Naive thymus-derived CD8-positive, alpha-beta T cell (primary cell): ENCODE results near the gene AMBRA1. TPM values are rescaled to one million over a fixed set of nuclear protein-coding genes. Genes with fewer than 3 reads are reported as not detected.

Experiments used
- ATAC-seq, 2 donors: fragments of 150-1000 bp; cut with Tn5 transposase in 1 of 2; sonication (Bioruptor Pico), chemical (Tn5 transposase) in 1 of 2; 1 replicate in 1 of 2; 2 replicates in 1 of 2; pipeline ENCODE4 v1.10.0; 2021; ENCODE audit warnings: mild to moderate bottlenecking in 2 of 2, moderate library complexity in 2 of 2
- POLR2A ChIA-PET: fragments of 350-600 bp; sonication (Branson Sonifier 250); formaldehyde crosslinking; loops from one replicate; lab custom pipeline; 2021; ENCODE audit warnings: antibody characterized with exemption; lab: Charles Lee
- DNase-seq, 10 donors: peaks; one replicate each; pipeline versions ENCODE4 v3.0.0 to v3.0.0-alpha.2; 2020 to 2022
- H3K27ac Mint-ChIP-seq, 10 donors: one replicate each; pipeline ENCODE4 v1.8.0; 2020 to 2022; ENCODE audit warnings: mild to moderate bottlenecking in 10 of 10, mixed read lengths in 10 of 10, moderate library complexity in 4 of 10, inconsistent platforms in 1 of 10
- H3K27me3 Mint-ChIP-seq, 5 donors: one replicate each; pipeline ENCODE4 v1.8.0; 2021 to 2022; ENCODE audit warnings: mixed read lengths in 5 of 5
- H3K36me3 Mint-ChIP-seq, 3 donors: one replicate each; pipeline ENCODE4 v1.8.0; 2020 to 2022; ENCODE audit warnings: mixed read lengths in 3 of 3, mild to moderate bottlenecking in 2 of 3, inconsistent platforms in 1 of 3
- H3K4me1 Mint-ChIP-seq, 4 donors: one replicate each; pipeline ENCODE4 v1.8.0; 2021 to 2022; ENCODE audit warnings: mixed read lengths in 4 of 4
- H3K4me3 Mint-ChIP-seq, 10 donors: one replicate each; pipeline ENCODE4 v1.8.0; 2020 to 2022; ENCODE audit warnings: mild to moderate bottlenecking in 10 of 10, mixed read lengths in 10 of 10, moderate library complexity in 6 of 10, inconsistent platforms in 1 of 10
- H3K9me3 Mint-ChIP-seq, 9 donors: one replicate each; pipeline ENCODE4 v1.8.0; 2020 to 2022; ENCODE audit warnings: mixed read lengths in 9 of 9, mild to moderate bottlenecking in 3 of 9, inconsistent platforms in 1 of 9, moderate library complexity in 1 of 9
- polyA plus RNA-seq, 3 donors: library from polyadenylated mRNA; unstranded; fragments of 300-500 nt; fragmentation: Illumina TruSeq; gene quantifications; one replicate each; pipeline ENCODE4 v1.2.3, GENCODE V29; 2021
- total RNA-seq, 8 experiments: library from RNA in 2 of 8; stranded (reverse) in 2 of 8; gene quantifications; one replicate each; pipeline ENCODE4 v1.2.3 and lab custom pipeline; 2021 to 2026

Gene AMBRA1
- total and polyA plus RNA-seq, 5 experiments from 2014 or later = 6.1 to 38.8 (median 16.3) TPM

DNA sequence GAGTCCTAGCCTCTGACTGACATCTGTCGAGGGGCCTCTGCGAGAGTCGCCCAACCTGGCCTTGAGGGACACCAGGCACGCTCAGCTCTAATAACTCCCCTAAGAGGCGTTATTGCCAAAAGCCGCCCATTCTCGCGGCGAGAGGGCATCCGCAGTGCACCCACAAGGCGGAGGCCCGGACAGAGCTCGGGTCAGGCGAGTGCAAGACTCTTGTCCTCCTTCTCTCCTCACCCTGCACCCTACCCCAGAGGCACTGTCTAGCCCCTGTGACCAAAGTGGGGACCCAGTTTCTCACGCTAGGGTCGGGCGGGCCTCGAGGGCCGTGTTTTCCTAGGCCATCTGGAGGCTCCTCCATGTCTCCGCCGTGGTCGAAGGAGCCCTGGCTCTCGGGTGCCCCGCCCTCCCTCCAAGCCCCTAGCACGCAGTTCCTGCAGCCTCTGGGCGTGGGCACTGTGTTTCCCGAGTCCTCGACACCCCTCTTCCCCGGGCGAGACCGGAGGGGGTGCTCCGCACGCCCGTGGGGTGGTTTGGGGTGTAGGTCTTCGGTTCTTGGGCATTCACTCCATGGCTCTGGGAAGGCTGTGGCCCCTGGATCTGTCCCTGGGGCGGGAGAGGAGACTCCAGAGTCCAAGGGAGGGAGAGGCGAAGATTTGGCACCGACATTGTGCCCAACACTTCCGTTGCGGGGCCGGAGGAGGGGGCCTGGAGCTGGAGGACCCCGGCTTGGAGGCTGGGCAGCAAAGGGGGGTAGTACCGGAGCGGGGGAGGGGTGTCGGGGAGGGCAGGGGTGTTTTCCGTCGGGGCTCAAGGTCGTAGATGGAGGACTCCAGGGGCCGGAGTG, 203.3 kb downstream of the AMBRA1 start:
- Mint-ChIP-seq H3K36me3 (peaks cover 0 to 9% (median 0%) of the 10 kb centered on the region in 3 donors), H3K4me3 (peak overlapping the region in 9 of 10 donors; percentile 24 to 69 (median 55))
- DNase-seq = no peak

DNA sequence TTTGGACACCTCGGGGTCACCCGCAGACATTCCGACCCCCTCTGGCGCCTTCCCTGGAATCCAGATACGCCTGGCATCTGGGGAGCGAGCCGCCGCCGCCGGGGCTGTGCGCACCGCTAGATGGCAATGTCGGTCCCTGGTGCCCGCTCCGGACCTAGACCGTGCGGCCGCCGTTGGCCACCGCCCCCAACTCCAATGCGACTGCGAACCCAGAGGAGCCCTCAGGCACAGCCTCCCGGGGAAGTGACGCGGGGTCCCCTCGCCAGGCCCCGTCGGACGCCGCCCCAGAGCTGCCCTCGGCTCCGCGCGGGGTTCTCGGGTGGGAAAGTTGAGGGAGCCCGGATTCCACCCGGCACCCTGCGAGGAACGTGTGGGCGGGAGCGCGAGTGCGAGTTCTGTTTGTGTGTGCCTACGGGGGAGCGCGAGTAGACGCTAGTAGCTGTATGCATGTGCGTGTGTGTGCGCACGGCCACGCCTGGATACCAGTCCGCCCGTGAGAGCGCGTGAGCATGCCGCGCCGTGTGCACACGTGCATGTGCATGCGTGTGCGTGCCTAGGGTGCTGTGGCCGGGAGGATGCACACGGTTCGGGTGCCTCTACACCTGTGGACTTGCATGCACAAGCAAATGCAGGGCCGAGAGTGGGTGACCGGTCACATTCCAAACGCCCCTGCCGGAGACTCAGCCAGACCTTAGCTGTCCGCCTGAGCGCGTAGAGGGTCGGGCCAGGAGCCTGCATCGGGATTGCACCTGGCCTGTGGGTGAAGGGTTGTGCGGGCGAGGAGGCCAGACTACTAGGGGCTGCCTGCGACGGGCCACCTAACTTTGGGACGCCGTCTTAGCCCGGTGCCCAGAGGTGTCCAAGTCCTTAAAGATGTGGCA, 204.1 kb downstream of the AMBRA1 start:
- peak in 1 of 10 donors; percentile 33 for DNase-seq
- Mint-ChIP-seq H3K4me3 (peak overlapping the region in 9 of 10 donors; percentile 32 to 62 (median 52)), H3K27me3 (peaks cover 29 to 64% (median 47%) of the 10 kb centered on the region in 5 donors), H3K4me1 (peaks cover 14 to 34% (median 29%) of the 10 kb centered on the region in 4 donors), H3K9me3 (peaks cover 0 to 2% (median 0%) of the 10 kb centered on the region in 9 donors), H3K27ac (no peak overlapping the region), H3K36me3 (peaks cover 0 to 9% (median 2%) of the 10 kb centered on the region in 3 donors)
- POLR2A ChIA-PET = interaction anchor here (1.1 kb wide), 1 partner anchor 112 kb away, joined by 3 read pairs; no protein-coding TSS in a partner anchor
- ATAC-seq = peak; percentile 12 to 35

More for the DNA sequence above, 203.3 kb downstream of the AMBRA1 start:
- POLR2A ChIA-PET = interaction anchor here (1.1 to 1.6 kb wide), 2 partner anchors 42 to 111 kb away, joined by 3 to 4 read pairs; no protein-coding TSS in a partner anchor
- no peak overlapping the region for H3K27ac Mint-ChIP-seq
- no peak for ATAC-seq
- H3K9me3 Mint-ChIP-seq = peaks cover 0 to 2% (median 0%) of the 10 kb centered on the region in 9 donors
- peaks cover 28 to 56% (median 42%) of the 10 kb centered on the region in 5 donors for H3K27me3 Mint-ChIP-seq
- peaks cover 14 to 34% (median 29%) of the 10 kb centered on the region in 4 donors for H3K4me1 Mint-ChIP-seq

DNA sequence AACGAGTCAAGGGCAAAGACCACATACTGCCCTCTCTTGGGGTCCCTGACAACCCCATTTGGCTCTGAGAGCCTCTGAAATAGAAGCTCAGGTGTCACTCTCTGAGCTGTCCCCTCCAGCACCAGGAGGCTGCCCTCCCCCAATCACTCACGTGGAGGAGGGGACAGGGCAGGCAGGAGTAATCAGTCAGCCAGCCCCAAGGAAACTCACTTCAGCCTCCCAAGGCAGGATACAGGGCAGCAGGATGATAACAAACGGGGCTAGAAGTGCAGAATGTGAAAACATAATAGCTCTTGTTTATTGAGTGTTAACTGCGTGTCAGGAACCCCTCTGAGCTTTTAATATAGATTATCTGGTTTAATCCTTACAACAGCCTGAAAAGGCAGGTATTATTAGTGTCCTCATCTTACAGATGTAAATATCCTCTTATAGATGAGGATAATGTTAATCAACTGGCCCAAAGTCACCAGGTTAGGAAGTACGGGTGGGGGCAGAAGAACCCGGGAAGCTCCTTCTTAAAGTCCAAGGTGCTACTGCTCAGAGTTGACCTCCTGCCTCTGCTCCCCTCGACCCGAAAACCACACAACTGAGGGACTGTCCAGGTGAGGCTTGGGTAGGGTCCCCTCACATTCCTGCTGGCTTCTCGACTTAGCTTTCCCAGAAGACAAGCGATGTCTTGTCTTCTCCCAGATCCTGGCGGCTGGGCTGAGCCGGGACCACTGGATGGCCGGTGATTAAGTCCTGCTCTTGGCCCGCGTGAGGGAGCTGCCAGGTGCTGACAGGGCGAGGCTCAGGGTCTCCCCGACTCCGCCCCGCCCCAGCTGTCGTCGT, 205.0 kb downstream of the AMBRA1 start:
- Mint-ChIP-seq H3K36me3 (peaks cover 0 to 9% (median 2%) of the 10 kb centered on the region in 3 donors), H3K4me1 (peaks cover 14 to 34% (median 29%) of the 10 kb centered on the region in 4 donors), H3K27me3 (peaks cover 29 to 64% (median 47%) of the 10 kb centered on the region in 5 donors), H3K4me3 (peak overlapping the region in 6 of 10 donors; percentile 12 to 57 (median 30)), H3K9me3 (peaks cover 0 to 2% (median 0%) of the 10 kb centered on the region in 9 donors), H3K27ac (no peak overlapping the region)
- no peak for ATAC-seq
- POLR2A ChIA-PET = no interaction called here
- DNase-seq = no peak

DNA sequence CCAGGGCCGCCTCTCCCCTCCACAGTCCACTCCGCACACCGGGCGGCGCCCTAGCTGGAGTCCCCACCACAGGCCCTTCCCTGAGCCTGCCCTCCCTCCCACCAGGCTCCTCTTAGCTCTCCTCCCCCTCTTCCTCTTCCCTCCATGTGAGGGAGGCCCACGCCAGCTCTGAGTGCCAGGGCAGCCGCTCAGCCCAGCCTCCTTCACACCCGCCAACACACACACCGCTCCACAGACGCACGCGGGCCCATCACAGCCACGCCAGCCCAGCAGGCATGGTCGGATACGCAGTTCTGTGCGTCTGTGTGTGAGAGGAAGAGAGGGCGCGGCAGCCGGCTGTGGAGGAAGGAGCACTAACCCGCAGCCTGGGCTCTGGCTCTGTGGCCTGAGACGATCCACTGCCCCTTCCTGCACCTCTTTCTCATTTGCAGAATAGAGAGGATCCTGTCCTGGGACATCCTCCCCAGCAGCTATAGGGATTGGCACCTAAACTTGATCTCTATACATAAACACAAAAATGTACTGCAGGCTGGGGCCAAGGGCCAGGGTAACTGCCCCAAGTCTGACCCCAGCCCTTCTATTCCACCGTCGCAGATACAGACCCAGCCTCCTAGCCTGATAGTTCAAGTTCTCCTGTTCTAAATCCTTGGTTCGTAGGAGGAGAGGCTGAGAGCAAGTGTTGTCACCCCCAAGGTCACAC, 205.8 kb downstream of the AMBRA1 start:
- DNase-seq (no peak), ATAC-seq (peak in 1 of 2 donors; percentile 41)
- Mint-ChIP-seq H3K9me3 (peaks cover 0 to under 1% (median 0%) of the 10 kb centered on the region in 9 donors), H3K36me3 (peaks cover 0 to 9% (median 2%) of the 10 kb centered on the region in 3 donors), H3K4me3 (peak overlapping the region in 4 of 10 donors; percentile 9 to 48 (median 26)), H3K27me3 (peaks cover 27 to 64% (median 43%) of the 10 kb centered on the region in 5 donors), H3K27ac (peak overlapping the region in 1 of 10 donors; percentile 71), H3K4me1 (peaks cover 14 to 31% (median 28%) of the 10 kb centered on the region in 4 donors)
- POLR2A ChIA-PET = interaction anchor here (2.4 kb wide), 1 partner anchor 10 kb away, joined by 8 read pairs; no protein-coding TSS in a partner anchor

DNA sequence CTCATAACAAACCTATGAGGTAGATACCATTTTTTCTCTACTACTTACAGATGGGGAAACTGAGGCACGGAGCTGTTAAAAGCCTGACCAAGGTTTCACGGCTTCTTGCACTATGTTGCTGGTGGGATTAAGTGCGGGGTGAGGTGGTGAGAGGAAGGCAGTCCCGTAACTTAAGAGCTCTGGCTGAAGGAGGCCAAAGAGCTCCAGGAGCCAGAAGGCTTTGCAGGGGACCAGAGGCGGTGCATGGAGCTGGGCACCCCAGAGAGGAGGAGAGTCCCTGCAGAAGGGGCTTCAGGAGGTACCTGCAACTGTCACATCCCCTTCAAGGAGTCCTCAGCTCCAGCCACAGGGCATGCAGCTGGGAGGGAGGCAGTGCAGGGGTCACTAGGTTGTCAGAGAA, 206.4 kb downstream of the AMBRA1 start:
- POLR2A ChIA-PET = interaction anchor here (2.4 kb wide), 1 partner anchor 10 kb away, joined by 8 read pairs; no protein-coding TSS in a partner anchor
- peaks cover 0 to 5% (median 2%) of the 10 kb centered on the region in 3 donors for H3K36me3 Mint-ChIP-seq
- no peak overlapping the region for H3K27ac Mint-ChIP-seq
- H3K27me3 Mint-ChIP-seq = peaks cover 24 to 58% (median 37%) of the 10 kb centered on the region in 5 donors
- no peaks in the 10 kb centered on the region for H3K9me3 Mint-ChIP-seq
- DNase-seq (no peak), ATAC-seq (no peak)
- peaks cover 9 to 25% (median 23%) of the 10 kb centered on the region in 4 donors for H3K4me1 Mint-ChIP-seq
- H3K4me3 Mint-ChIP-seq = no peak overlapping the region

DNA sequence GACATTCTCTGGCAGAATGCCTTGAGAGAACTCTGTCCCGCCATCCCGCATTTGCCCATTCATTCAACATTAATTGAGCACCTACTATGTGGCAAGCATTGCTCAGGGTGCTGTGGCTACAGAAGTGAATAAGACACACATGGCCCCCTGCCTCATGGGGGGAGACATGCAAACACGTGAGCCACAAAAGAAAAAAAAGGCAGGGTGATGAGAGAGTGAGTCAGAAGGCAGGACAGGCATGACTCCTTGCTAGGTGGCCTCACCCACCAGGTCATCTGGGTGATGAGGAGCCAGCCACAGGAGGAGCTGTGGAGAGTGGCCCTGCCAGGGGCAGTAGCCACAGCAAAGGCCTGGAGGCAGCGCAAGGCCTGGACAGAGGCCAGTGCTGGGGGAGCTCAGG, 207.1 kb downstream of the AMBRA1 start:
- no peak overlapping the region for H3K27ac Mint-ChIP-seq
- H3K4me3 Mint-ChIP-seq = peak overlapping the region in 1 of 10 donors; percentile 54
- ATAC-seq (no peak), DNase-seq (no peak)
- POLR2A ChIA-PET = interaction anchor here (2.4 kb wide), 1 partner anchor 9 kb away, joined by 8 read pairs; no protein-coding TSS in a partner anchor
- H3K36me3 Mint-ChIP-seq = peaks cover 0 to 5% (median 2%) of the 10 kb centered on the region in 3 donors
- H3K9me3 Mint-ChIP-seq = no peaks in the 10 kb centered on the region
- H3K27me3 Mint-ChIP-seq = peaks cover 24 to 60% (median 37%) of the 10 kb centered on the region in 5 donors
- peaks cover 14 to 32% (median 27%) of the 10 kb centered on the region in 4 donors for H3K4me1 Mint-ChIP-seq

DNA sequence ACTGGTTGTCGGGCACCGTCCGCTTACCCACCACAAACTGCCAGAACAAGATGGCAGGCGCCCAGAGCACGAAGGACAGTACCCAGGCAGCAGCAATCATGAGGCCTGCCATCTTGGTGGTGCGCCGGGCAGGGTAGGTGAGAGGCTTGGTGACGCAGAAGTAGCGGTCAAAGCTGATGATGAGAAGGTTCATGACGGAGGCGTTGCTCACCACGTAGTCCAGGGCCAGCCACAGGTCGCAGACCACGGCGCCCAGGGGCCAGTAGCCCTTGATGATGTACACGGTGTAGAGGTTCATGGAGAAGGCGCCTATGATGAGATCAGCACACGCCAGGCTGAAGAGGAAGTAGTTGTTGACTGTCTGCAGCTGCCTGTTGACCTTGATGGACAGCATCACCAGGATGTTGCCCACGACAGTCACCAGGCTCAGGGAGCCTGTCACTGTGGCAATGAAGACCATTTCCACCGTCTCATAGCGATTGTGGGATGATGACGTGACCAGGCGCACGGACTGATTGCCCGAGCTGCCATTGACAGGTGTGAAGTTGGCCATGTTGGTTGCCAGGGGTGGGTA, 207.7 kb downstream of the AMBRA1 start:
- H3K4me3 Mint-ChIP-seq = peak overlapping the region in 2 of 10 donors; percentile 24 to 42
- H3K36me3 Mint-ChIP-seq = peaks cover 0 to 5% (median 2%) of the 10 kb centered on the region in 3 donors
- POLR2A ChIA-PET = interaction anchor here (0.5 to 2.4 kb wide), 2 partner anchors 8 kb away, joined by 5 to 8 read pairs; no protein-coding TSS in a partner anchor
- peaks cover 24 to 60% (median 37%) of the 10 kb centered on the region in 5 donors for H3K27me3 Mint-ChIP-seq
- DNase-seq (no peak), ATAC-seq (no peak)
- H3K27ac Mint-ChIP-seq = peak overlapping the region in 1 of 10 donors; percentile 61
- H3K4me1 Mint-ChIP-seq = peaks cover 14 to 32% (median 27%) of the 10 kb centered on the region in 4 donors
- no peaks in the 10 kb centered on the region for H3K9me3 Mint-ChIP-seq

DNA sequence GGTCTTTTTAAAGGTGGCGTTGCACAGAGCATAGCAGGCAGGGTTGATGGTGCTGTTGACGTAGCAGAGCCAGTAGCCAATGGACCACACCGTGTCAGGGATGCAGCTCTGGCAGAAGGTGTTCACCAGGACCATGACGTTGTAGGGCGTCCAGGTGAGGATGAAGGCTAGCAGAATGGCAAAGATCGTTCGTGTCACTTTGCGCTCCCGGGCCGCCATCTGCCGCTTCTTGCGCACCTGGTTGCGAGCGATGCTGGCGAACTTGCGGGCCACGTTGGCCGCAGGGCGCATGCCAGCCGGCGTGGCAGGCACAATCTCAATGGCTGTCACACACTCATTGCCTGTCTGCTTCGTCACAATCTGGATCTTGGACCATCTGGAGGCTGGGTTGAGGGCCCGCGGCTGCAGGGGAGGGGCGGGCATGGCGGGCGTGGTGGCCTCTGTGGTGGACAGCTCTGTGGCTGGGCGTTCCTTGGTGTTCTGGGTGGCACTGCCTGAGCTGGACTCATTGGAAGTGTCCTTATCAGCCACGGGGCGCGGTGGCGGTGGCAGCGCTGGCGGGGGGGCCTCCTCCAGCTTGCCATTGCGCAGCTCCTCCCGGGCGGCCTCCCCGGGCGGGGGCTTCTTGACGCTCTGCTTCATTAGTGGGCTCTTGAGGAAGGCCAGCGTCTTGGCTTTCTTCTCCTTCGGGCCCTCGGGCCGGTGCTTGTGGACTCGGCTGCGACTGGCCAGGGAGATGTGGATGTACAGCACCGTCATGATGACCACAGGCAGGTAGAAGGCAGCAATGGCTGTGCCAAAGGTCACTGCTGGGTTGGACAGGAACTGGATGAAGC, 208.4 kb downstream of the AMBRA1 start:
- peaks cover 24 to 54% (median 37%) of the 10 kb centered on the region in 5 donors for H3K27me3 Mint-ChIP-seq
- POLR2A ChIA-PET = interaction anchor here (0.5 kb wide), 1 partner anchor 9 kb away, joined by 5 read pairs; no protein-coding TSS in a partner anchor
- peak overlapping the region in 1 of 10 donors; percentile 38 for H3K4me3 Mint-ChIP-seq
- H3K27ac Mint-ChIP-seq = peak overlapping the region in 1 of 10 donors; percentile 61
- no peak for ATAC-seq
- H3K4me1 Mint-ChIP-seq = peaks cover 12 to 33% (median 24%) of the 10 kb centered on the region in 4 donors
- peaks cover 0 to 3% (median 2%) of the 10 kb centered on the region in 3 donors for H3K36me3 Mint-ChIP-seq
- DNase-seq = no peak
- H3K9me3 Mint-ChIP-seq = no peaks in the 10 kb centered on the region

DNA sequence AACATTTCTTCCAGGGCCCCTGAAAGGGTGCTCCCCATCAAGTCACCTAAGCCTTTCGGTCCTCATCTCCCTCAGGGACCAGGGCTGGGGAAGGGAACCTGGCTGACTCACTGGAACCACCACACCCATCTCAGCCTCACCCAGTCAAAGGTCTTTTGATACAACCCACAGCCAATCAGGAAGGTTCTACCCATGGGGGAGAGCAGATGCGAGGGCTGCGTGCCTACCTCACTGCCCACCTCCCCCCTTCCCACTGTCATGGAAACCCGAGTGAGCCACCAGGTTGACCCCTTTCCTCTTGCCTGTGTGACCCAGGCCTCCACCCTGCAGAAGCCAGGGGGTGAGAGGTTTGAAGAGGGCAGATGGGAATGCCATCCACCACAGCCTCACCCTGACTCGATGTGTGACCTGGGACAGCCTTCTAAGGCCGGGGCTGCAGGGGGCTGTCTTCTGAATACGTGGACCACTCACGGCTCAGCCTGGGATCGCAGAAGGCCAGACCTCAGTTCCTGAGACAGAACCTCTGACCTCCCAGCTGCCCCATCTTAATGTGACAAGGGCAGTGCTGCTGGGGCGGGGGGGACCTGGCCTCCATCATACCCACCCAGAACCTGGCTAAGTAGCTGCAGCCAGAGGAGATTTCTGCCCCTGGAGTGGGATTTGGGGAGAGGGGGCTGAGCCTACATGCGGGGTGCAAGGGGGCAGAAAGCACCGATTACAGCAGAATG, 209.7 kb downstream of the AMBRA1 start:
- Mint-ChIP-seq H3K4me3 (peak overlapping the region in 2 of 10 donors; percentile 26 to 67), H3K27me3 (peaks cover 21 to 45% (median 31%) of the 10 kb centered on the region in 5 donors), H3K36me3 (peaks cover 0 to 5% (median 2%) of the 10 kb centered on the region in 3 donors), H3K27ac (no peak overlapping the region), H3K4me1 (peaks cover 16 to 34% (median 20%) of the 10 kb centered on the region in 4 donors), H3K9me3 (no peaks in the 10 kb centered on the region)
- POLR2A ChIA-PET = interaction anchor here (0.7 kb wide), 1 partner anchor 36 kb away, joined by 4 read pairs; no protein-coding TSS in a partner anchor
- DNase-seq = no peak
- ATAC-seq = no peak
